Thymus (tissue), 11 donors: ENCODE results near the gene HSD17B4. TPM values are rescaled to one million over a fixed set of nuclear protein-coding genes. Genes with fewer than 3 reads are reported as not detected.
"Not testable (repeated sequence)": the region's sequence is repeated elsewhere in the genome, so short reads cannot be mapped to it uniquely, and the experiment has no call there.

ENCODE experiments used
- DNase-seq, 9 donors: peaks; one replicate each; pipeline ENCODE4 v3.0.0-alpha.2; 2013; ENCODE audit warnings: low spot score in 9 of 9, low read depth in 6 of 9, missing footprints in 1 of 9
- H3K27ac ChIP-seq, 2 donors: one replicate each; pipeline ENCODE4 v1.5.1; 2013; ENCODE audit warnings: control low read depth in 1 of 2, low read depth in 1 of 2, low read length in 1 of 2, mild to moderate bottlenecking in 1 of 2, moderate library complexity in 1 of 2
- H3K27me3 ChIP-seq, 2 donors: one replicate each; pipeline ENCODE4 v1.5.1; 2013; ENCODE audit warnings: low read length in 1 of 2; ENCODE audit not compliant: control insufficient read depth in 2 of 2, insufficient read depth in 1 of 2
- H3K36me3 ChIP-seq, 2 donors: one replicate each; pipeline ENCODE4 v1.5.1; 2013; ENCODE audit warnings: low read length in 1 of 2, mild to moderate bottlenecking in 1 of 2, moderate library complexity in 1 of 2; ENCODE audit not compliant: control insufficient read depth in 2 of 2, insufficient read depth in 2 of 2
- H3K4me1 ChIP-seq, 2 donors: one replicate each; pipeline ENCODE4 v1.5.1; 2013; ENCODE audit warnings: low read length in 2 of 2; ENCODE audit not compliant: control insufficient read depth in 2 of 2, insufficient read depth in 2 of 2
- H3K4me3 ChIP-seq, 2 donors: one replicate each; pipeline ENCODE4 v1.5.1; 2013; ENCODE audit warnings: low read length in 2 of 2, control low read depth in 1 of 2, mild to moderate bottlenecking in 1 of 2
- H3K9me3 ChIP-seq, 2 donors: one replicate each; pipeline ENCODE4 v1.5.1; 2013; ENCODE audit warnings: low read length in 1 of 2, mild to moderate bottlenecking in 1 of 2; ENCODE audit not compliant: control insufficient read depth in 2 of 2, insufficient read depth in 1 of 2
- WGBS: extraction: QIAGEN DNeasy Blood & Tissue Kit; methylation state at CpG from one replicate; pipeline ENCODE4 v1.1.7; 2013; 5-methylcytosine and 5-hydroxymethylcytosine counted together
- polyA plus RNA-seq: library from polyadenylated mRNA; stranded (reverse); fragments of 200-250 nt; gene quantifications from one replicate; pipeline ENCODE4 v1.2.3, GENCODE V29; 2013
- total RNA-seq: library from RNA; stranded (reverse); fragments of 120-200 nt; gene quantifications from one replicate; pipeline ENCODE4 v1.2.4, GENCODE V29; 2013
- donor health status: healthy.

HSD17B4 gene
- total and polyA plus RNA-seq, 2 donors: 97.6 to 178 TPM

- Histone ChIP-seq H3K9me3 (peaks cover 0 to 10% of the 10 kb centered on the region in 2 donors), H3K4me3 (no peak overlapping the region), H3K27me3 (no peaks in the 10 kb centered on the region), H3K4me1 (no peaks in the 10 kb centered on the region), H3K27ac (no peak overlapping the region), H3K36me3 (peaks cover 0 to 3% of the 10 kb centered on the region in 2 donors)
- no peak for DNase-seq
- WGBS: 96% methylated on average over 1 of the region's 1 CpG
Observed at GRCh38 chr5:119465640-119466039, 13.3 kb downstream of the HSD17B4 start.

- Histone ChIP-seq H3K27ac (no peak overlapping the region), H3K4me3 (no peak overlapping the region), H3K4me1 (no peaks in the 10 kb centered on the region), H3K9me3 (peaks cover 0 to 10% of the 10 kb centered on the region in 2 donors), H3K36me3 (peaks cover 0 to 3% of the 10 kb centered on the region in 2 donors), H3K27me3 (no peaks in the 10 kb centered on the region)
- 99% methylated on average over 1 of the region's 1 CpG for WGBS
- DNase-seq: no peak
Observed at GRCh38 chr5:119468286-119468685, 16.0 kb downstream of the HSD17B4 start.

GRCh38 chr5:119470105-119470763 lies 17.9 kb downstream of the HSD17B4 start:
- Histone ChIP-seq H3K36me3 (peaks cover 0 to 3% of the 10 kb centered on the region in 2 donors), H3K27ac (no peak overlapping the region), H3K9me3 (peaks cover 0 to 10% of the 10 kb centered on the region in 2 donors), H3K4me1 (no peaks in the 10 kb centered on the region), H3K27me3 (no peaks in the 10 kb centered on the region), H3K4me3 (no peak overlapping the region)
- no peak for DNase-seq
- 96% methylated on average over 3 of the region's 3 CpGs for WGBS

GRCh38 chr5:119470851-119471451 lies 18.7 kb downstream of the HSD17B4 start:
- Histone ChIP-seq H3K36me3 (peaks cover 0 to 7% of the 10 kb centered on the region in 2 donors), H3K27me3 (no peaks in the 10 kb centered on the region), H3K4me1 (no peaks in the 10 kb centered on the region), H3K4me3 (no peak overlapping the region), H3K27ac (no peak overlapping the region), H3K9me3 (peaks cover 0 to 10% of the 10 kb centered on the region in 2 donors)
- peak in 3 of 9 donors; percentile 26 to 54 (median 28) for DNase-seq
- 67% methylated on average over 3 of the region's 3 CpGs for WGBS

- Histone ChIP-seq H3K4me3 (no peak overlapping the region), H3K36me3 (peaks cover 3 to 22% of the 10 kb centered on the region in 2 donors), H3K9me3 (peaks cover 0 to 10% of the 10 kb centered on the region in 2 donors), H3K27me3 (no peaks in the 10 kb centered on the region), H3K27ac (no peak overlapping the region), H3K4me1 (no peaks in the 10 kb centered on the region)
- no peak for DNase-seq
- WGBS: 93% methylated on average over 1 of the region's 1 CpG
Observed at GRCh38 chr5:119473241-119473640, 20.9 kb downstream of the HSD17B4 start.

- no peaks in the 10 kb centered on the region for H3K27me3 ChIP-seq
- H3K36me3 ChIP-seq: peaks cover 3 to 34% of the 10 kb centered on the region in 2 donors
- 96% methylated on average over 1 of the region's 1 CpG for WGBS
- DNase-seq: no peak
- no peaks in the 10 kb centered on the region for H3K9me3 ChIP-seq
- H3K4me1 ChIP-seq: no peaks in the 10 kb centered on the region
- no peak overlapping the region for H3K4me3 ChIP-seq
- no peak overlapping the region for H3K27ac ChIP-seq
Observed at GRCh38 chr5:119476341-119476740, 24.0 kb downstream of the HSD17B4 start.

GRCh38 chr5:119478781-119479180 lies 26.5 kb downstream of the HSD17B4 start:
- Histone ChIP-seq H3K27me3 (no peaks in the 10 kb centered on the region), H3K4me1 (no peaks in the 10 kb centered on the region), H3K4me3 (no peak overlapping the region), H3K36me3 (peaks cover 3 to 42% of the 10 kb centered on the region in 2 donors), H3K27ac (no peak overlapping the region), H3K9me3 (no peaks in the 10 kb centered on the region)
- 98% methylated on average over 3 of the region's 3 CpGs for WGBS
- DNase-seq: no peak

GRCh38 chr5:119480629-119481028 lies 28.3 kb downstream of the HSD17B4 start:
- not testable (repeated sequence) for H3K27ac ChIP-seq, H3K27me3 ChIP-seq, H3K4me3 ChIP-seq, H3K4me1 ChIP-seq, DNase-seq, H3K9me3 ChIP-seq
- H3K36me3 ChIP-seq: peaks cover 3 to 44% of the 10 kb centered on the region in 2 donors
- 95% methylated on average over 10 of the region's 10 CpGs for WGBS

- Histone ChIP-seq H3K4me3 (no peak overlapping the region), H3K4me1 (no peaks in the 10 kb centered on the region), H3K9me3 (no peaks in the 10 kb centered on the region), H3K27me3 (no peaks in the 10 kb centered on the region), H3K27ac (no peak overlapping the region), H3K36me3 (peaks cover under 1 to 34% of the 10 kb centered on the region in 2 donors)
- no peak for DNase-seq
- WGBS: 97% methylated on average over 1 of the region's 1 CpG
Observed at GRCh38 chr5:119483155-119483554, 30.9 kb downstream of the HSD17B4 start.
